NB4 (cell line): ENCODE results near the gene CALD1.

Experiments
- DNase-seq: peaks from one replicate; pipeline ENCODE4 v3.0.0; 2010; ENCODE audit warnings: low read depth
- H3K4me3 ChIP-seq: one replicate; pipeline ENCODE4 v1.5.1; 2011; ENCODE audit warnings: mild to moderate bottlenecking, low read depth, low read length, moderate library complexity
- CTCF ChIP-seq: IDR thresholded peaks from one replicate; pipeline ENCODE4 v1.5.1; 2012; ENCODE audit warnings: low read depth, low read length
- MYC ChIP-seq: IDR thresholded peaks from 2 replicates; pipeline ENCODE4 v1.6.1; 2011; ENCODE audit warnings: low read depth, low read length
- POLR2A ChIP-seq: IDR thresholded peaks from 2 replicates; pipeline ENCODE4 v1.6.1; 2011; ENCODE audit warnings: mild to moderate bottlenecking; ENCODE audit not compliant: insufficient read length; ENCODE audit errors: extremely low read depth
- TF ChIP-seq, protein P1 (sequence below): IDR thresholded peaks from 2 replicates; pipeline ENCODE4 v1.6.1; 2011; ENCODE audit warnings: low read depth, low read length

The CALD1 gene

DNA sequence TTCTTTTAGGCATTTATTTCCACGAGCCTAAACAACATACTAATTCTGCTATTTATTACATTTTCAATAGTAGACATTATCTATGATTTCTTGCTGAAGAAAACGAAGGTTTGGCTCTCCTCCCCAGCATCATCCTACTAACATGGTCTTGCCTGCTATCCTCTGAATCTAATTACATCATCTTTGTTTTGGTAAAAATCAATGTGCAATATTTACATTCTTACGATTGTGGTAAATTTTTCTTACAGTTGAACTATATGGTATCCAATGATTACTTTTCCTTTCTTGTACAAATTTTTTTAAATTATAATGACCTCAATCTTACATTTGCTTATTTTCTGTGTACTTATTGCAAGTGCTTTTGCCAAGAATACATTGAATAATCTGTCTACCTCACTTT, 7.0 kb upstream of the CALD1 start:
- no peak overlapping the region for H3K4me3 ChIP-seq
- no peak for DNase-seq
- TF ChIP-seq MYC = no peak

- TF ChIP-seq POLR2A (no peak), MYC (no peak), CTCF (no peak)
- TF ChIP-seq, protein P1, sequence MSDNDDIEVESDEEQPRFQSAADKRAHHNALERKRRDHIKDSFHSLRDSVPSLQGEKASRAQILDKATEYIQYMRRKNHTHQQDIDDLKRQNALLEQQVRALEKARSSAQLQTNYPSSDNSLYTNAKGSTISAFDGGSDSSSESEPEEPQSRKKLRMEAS = no peak
- no peak for DNase-seq
- no peak overlapping the region for H3K4me3 ChIP-seq
These were observed 6.3 kb upstream of the CALD1 start for GRCh38 chr7:134773164-134773563.

DNA sequence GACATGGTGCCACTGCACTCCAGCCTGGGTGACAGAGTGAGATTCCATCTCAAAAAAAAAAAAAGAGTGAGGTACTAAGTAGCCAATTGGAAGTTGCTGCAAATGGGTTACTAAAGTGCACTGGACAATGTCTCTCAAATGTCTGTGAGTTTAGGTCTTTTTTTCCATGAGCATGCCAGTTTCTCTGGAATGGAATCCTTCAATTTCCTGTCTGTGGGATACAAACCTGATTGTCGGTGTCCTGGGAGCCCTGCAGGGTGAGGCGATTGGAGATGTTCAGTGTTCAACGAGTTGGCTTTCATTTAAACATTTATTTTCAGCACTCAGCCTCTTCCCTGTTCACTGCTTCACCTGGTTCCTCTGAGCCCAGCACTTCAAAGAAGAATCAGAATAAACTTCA, 5.3 kb upstream of the CALD1 start:
- H3K4me3 ChIP-seq = no peak overlapping the region
- no peak for DNase-seq
- TF ChIP-seq POLR2A (no peak), MYC (no peak), CTCF (no peak)
- TF ChIP-seq, protein P1 = no peak

GRCh38 chr7:134777470-134777869, 2.0 kb upstream of the CALD1 start:
- H3K4me3 ChIP-seq = no peak overlapping the region
- TF ChIP-seq, protein P1 = no peak
- TF ChIP-seq MYC (no peak), CTCF (no peak), POLR2A (no peak)
- no peak for DNase-seq

DNA sequence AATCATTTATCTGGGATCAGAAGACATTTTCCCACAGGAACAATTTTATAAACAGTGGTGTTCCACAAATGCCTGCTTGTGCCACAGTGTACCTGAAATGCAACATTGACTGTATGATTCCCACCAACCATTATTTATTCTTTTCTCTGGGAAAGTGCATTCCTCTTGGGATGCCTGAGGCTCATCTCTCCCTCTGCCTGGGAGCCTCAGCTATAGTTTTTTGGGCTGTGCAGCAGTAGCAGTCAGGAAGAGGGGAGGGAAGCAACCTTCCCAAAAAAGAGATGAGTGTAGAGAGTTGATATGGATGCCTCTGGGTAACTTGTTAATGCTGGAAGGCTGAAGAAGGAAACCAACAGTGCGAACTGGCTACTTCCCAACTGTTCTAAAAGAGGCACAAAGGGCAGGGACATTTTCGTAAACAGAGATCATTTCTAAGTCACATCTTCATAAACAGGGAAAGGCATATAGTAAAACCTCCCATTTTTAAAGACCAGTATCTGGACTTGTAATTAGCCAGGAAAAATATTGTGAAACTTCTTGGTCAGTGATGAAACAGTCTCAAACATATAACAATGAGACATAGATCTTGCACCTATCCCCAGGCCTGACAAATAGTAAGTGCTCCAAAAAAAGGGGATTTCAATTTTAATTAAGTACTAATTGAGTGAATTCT, 1.4 kb upstream of the CALD1 start:
- TF ChIP-seq POLR2A = no peak
- TF ChIP-seq, protein P1 = no peak
- no peak for TF ChIP-seq MYC
- no peak for TF ChIP-seq CTCF
- no peak overlapping the region for H3K4me3 ChIP-seq
- peak; percentile 19 for DNase-seq

DNA sequence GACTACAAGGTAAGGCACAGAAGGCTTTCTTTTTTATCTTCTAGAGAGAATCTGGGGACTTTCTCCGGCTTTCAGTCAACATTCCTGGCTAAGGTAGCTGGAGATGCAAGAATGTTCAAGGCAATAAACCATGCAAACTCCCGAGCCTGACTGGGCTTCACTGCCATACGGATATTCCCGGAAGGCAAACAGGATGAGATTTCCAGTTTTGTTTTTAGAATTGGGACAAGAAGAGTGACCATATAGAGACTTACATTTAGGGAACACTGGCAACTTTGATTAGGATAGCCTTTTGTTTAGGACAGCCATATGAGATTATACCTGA, 269 bp downstream of the CALD1 start:
- TF ChIP-seq, protein P1 = no peak
- TF ChIP-seq MYC (no peak), CTCF (no peak), POLR2A (no peak)
- no peak overlapping the region for H3K4me3 ChIP-seq

More for the DNA sequence above, 269 bp downstream of the CALD1 start:
- no peak for DNase-seq
